Fibroblast of gingiva (primary cell): ENCODE data around the gene LOC128125822.
"Not testable (repeated sequence)": the region's sequence is repeated elsewhere in the genome, so short reads cannot be mapped to it uniquely, and the experiment has no call there.

Experiments used
- DNase-seq: peaks from one replicate; pipeline ENCODE4 v3.0.0-alpha.2; 2011; ENCODE audit warnings: low read depth

LOC128125822 gene

DNA sequence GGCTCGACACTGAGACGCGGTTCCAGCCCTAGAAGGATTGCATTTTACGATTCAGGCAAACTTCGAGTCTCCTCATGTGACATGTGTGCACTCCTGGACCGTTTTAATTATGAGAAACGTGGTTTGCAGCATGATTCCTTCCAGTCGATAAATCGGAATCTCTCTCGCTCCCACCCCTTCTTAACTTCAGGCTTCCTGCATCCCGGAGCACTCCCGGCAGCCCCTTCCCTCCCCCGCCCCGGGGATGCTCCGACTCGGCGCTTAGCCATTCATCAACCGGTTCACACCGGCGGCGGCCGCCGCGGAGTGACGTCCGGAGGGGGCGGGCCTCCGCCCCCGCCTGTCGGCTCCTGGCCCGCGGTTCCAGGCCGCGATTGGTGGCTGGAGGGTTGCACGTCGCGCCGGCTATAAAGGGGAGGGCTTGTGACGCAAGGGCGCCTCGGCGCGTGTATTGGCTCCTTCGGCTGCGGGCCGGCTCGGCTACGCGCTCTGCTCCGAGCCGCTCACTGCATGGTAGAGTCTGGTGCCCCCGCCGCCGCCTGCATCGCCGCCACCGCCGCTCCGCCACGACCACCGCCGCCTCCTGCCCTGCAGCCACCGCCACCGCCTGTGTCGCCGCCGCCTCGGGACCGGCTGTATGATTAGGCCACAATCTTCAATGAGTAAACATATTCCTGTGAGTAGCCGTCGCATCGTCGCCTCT, at the start of gene LOC128125822, which contains the start of gene PTP4A1:
LOC128125822 (plus strand) TSS at position 437 of the 703 bp plus-strand sequence.
PTP4A1 (plus strand) TSS at position 437 of the 703 bp plus-strand sequence. CDS start 4,401 bp downstream, outside the sequence.
- peak; percentile 98 for DNase-seq

DNA sequence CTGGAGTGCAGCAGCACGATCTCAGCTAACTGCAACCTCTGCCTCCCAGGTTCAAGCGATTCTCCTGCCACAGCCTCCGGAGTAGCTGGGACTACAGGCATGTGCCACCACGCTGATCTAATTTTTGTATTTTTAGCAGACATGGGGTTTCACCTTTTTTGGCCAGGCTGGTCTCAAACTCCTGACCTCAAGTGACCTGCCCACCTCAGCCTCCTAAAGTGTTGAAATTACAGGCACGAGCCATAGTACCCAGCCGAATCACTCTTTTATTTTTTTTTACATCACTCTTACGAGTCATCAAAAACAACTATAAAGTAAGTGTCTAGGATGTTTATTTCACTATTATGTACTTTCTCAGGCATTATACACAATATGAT, 49.4 kb upstream of the LOC128125822 start:
- not testable (repeated sequence) for DNase-seq

DNA sequence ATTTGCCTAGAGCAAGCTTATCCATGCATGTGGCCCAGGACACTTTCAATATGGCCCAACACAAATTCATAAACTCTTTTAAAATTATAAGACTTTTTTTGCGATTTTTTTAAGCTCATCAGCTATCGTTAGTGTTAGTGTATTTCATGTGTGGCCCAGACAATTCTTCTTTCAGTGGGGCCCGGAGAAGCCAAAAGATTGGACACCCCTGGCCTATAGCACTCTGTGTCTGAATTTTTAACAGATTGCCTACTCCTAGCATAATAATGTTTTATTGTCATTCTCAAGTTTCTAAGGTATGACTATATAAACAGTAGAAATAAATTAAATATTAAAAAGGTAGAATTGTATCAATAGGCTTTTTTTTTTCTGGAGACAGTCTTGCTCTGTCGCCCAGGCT, 48.6 kb upstream of the LOC128125822 start:
- DNase-seq = no peak

DNA sequence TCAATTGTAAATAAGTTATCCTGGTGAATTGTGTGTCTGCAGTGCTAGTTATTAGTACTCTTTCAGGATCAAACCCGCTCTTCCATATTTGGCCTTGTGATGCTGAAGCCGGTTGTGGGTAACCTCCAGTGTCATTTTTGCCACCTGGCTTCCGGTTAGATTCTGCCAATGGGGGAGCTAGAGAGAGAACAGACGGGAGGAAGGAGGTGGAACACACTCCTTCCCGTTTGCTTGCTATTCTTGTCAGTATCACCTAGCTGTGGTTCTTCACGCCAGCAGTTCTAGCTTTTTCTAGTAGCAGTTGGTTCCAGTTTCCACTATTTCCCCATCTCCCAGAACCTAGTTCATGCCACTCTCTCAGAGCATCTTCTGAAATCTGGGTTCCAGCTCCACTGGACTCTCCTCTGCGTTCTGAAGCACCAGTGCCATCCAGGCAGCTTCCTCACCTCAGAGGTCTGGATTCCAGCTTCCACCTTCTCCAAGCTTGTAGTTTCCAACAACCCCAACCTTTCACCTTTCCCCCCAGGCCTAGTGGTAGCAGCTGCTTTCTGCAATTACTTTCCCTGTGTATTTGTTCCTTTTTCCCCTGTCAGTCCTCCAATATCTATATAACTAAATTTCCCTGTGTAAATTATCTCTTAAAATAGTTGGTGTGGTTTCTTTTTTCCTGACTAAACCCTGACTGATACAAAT, 46.9 kb upstream of the LOC128125822 start:
- no peak for DNase-seq

DNA sequence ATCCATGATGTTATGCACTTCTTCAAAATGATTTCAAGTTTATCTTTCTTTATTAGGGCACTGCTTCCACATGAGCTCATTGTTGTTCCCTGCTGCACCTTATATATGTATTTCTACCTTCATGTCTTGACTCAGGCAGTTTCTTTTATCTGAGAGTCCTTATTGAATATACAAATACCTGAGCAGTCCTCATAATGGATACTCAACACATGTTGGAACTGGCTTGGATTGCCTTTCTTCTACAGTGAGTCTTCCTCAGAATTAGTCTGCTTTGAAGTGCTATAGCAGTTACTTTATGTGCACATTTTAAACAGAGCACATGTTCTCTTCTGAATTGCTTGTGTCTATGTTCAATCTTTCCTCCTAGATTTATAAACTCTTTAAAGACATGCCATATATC, 45.3 kb upstream of the LOC128125822 start:
- DNase-seq = no peak

DNA sequence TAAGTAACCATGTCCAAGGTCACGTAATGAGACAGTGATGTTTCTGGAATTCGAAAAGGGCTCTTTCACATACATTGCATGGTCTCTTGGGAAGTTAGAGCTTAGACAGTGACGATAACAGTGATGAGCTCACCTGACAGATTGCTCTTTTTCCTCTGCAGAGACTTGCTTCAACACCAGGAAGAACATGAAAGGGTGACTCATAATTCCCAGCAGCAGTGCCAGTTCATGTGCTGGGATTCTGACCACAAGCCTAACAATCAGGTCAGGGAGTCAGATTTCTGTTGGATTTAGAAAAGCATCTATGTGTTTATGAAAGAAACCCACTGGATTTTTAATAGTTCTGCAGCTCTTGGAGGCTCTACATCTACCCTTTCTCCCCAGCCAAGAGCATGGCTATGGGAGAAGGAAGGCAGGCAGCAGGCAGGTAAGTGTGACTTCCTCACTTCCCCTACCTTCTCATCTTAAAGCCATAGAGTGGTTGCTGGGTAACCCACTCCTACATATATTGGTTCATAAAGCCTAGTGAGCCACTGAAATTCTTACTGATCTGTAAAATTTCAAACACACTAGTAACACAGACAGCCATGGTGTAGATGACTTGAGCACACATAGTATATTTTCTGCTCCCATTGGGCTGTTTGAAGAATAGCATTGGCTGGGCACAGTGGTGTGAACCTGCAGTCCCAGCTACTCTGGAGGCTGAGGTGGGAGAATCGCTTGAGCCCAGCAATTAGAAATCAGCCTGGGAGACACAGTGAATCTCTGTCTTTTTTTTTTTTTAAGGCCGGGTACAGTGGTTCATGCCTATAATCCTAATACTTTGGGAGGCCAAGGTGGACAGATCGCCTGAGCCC, 44.4 kb upstream of the LOC128125822 start:
- DNase-seq = peak; percentile 97

DNA sequence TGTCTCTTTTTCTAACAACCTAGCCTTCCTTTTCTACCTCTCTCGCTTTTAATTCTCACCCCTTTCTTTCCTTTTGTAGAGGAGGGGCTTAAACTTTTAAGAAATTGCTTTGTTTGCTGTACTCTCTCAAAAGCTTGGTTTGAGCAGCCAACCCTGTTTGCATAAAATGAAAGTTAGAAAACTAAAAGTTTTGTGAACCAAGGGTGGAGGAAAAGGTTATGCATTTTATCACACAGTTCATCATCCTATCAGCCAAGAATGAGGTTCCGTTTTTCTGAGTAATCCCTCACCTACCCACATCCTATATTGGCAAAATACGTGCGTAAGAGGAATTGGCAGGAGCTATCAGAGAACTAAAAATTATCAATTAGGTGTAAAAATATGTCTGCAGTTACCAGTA, 42.8 kb upstream of the LOC128125822 start:
- DNase-seq = no peak

DNA sequence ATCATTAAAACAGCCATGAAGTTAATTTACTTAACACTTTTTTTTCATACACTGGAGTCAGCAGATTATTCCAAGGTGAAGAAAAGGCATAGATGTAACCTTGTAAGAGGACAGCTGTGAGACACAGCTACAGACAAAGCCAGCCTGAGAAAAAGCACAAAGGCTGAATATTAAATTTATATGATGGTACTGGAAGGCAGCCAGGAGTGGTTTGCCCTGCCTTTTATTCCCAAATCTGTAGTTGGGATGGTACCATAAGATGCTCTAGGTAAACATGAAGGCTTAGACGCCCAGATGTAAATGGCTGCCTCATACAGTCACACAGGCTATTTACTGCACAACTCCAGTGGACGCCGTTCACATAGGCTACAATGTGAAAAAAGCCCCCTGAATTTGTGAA, 42.1 kb upstream of the LOC128125822 start:
- DNase-seq = no peak

DNA sequence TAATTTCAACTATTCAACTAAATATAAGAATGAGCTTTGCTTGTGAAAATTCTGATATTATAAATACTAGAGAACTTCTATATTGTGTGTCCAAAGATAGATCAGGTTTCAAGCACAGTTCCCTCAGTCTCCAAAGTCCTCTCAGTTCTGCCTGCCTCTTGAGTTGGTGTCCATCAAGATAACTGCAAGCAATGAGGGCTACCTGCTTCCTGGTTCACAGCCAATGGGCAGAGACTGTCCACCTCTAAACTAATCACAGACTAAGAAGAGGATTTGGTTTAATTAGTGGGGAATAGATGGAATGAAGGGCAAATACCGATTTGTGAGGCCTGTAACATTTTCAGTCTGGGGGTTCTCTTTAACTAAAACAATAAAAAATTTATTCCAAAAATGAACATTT, 41.3 kb upstream of the LOC128125822 start:
- no peak for DNase-seq

DNA sequence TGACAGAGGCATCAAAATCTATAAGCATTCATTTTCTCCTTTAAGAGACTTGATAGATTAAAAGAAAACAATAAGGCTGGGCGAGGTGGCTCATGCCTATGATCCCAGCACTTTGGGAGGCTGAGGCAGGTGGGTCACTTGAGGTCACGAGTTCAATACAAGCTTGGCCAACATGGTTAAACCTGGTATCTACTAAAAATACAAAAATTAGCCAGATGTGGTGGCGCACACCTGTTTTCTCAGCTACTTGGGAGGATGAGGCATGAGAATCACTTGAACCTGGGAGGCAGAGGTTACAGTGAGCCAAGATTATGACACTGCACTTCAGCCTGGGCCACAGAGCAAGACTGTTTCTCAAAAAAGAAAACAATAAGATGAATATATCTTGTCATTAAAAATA, 39.3 kb upstream of the LOC128125822 start:
- DNase-seq = no peak

DNA sequence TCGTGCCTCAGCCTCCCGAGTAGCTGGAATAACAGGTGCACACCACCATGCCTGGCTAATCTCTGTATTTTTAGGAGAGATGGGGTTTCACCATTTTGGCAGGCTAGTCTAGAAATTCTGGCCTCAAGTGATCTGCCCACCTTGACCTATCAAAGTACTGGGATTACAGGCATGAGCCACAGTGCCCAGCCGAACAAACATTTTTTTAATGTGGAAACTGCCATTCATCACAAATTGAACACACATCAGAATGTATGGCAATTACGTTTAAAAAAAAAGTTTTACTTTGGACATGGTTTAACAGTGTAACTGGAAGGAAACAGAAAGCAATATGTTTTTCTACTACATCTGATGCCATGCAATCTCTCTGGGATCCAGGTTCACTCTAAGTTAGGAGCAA, 38.3 kb upstream of the LOC128125822 start:
- no peak for DNase-seq

DNA sequence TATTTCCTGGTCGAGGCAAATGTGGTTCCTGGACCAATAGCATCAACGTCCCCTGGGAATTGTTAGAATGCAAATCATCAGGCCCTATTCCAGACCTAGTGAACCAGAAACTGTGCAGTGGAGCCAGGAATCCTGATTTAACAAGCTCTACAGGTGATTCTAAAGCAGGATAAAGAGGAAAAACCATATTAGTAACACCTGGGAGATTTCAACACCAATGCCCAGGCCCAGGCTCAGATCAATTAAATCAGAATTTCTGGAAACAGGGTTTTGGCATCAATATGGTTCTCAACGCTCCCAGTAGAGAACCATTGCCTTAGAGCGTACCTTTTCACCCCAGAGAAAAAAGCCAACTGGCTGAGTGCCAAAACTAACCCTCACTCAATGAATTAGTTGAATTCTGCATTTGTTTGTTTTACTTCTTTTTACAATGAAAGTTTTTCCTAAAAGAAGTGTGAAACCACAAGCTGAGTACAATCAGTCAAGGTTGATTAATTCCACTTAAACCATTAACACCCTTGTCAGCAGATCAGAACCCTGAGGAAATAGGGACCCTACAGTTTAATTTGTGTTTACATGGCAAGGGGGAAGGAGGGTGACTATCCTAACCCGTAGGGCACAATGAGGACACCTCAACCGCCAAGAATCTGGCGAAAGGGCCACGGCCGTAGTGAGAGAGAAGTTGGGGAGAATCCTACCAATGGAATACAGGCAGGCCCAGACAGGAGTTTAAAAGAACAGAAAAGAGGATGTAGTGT, 34.9 kb upstream of the LOC128125822 start:
- no peak for DNase-seq

DNA sequence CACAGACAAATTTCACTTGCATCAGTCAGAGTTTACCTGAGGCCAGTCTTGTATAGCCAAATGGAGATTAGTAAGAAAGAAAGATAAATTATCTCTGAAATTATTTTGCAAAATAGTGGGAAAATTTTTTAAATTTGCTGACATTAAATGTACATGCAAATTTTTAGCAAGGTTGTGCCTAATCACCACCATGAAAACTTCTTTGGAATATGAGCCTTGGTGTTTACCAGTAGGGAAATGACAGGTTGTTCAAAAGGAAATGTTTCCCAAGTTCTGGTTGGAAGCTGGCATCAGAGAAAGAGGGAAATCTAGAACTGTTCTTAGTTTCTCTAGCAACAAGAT, 34.4 kb upstream of the LOC128125822 start:
- DNase-seq = no peak

DNA sequence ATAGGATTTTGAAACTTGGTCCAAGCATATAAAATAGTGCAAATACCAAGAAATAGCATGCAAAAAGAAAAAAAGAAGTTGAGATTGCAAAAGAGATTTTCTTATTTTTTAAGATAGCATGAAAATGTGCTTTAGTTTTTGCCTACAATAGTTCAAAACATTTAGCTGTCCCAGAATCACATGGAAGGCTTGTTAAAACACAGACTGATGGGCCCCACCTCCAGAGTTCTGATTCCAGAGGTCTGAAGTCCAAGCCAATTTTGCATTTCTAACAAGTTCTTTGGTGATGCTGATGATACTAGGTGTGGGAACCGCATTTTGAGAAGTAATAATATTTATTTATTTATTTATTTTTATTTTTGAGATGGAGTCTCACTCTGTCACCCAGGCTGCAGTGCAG, 33.7 kb upstream of the LOC128125822 start:
- DNase-seq = no peak

DNA sequence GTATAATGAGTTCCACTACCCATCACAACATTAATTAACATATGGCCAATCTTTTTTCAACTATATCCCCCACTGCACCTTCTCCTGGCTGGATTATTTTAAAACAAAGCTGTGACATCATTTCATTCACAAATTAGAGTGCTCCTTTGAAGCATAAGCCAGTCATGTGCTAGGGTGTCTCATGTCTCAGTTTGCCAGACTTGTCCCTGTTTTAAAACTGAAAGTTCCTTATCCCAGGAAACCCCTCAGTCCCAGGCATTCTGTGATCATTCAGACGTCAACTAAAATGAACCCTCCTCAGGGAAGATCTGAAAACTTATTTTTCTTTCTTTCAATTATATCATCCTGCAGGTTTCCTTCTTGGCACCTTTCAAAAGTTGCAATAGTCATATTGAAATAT, 29.3 kb upstream of the LOC128125822 start:
- no peak for DNase-seq

DNA sequence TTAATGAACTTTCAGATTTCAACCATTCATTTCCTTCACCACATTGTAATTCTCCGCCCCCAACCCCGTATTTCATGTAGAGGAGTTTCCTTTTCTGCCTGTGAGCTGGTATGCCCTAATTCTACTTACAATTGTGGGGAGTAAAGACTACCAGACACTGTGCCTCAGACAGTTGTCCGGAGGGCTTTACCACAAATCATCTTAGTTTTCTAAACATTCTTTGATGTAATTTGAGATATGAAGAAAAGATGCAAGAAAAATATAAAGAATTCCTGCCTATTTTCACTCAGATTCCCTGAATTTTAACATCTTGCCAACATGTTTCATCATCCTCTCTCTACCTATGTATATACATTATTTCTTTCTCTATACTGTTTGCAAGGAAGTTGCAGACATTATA, 28.3 kb upstream of the LOC128125822 start:
- no peak for DNase-seq

DNA sequence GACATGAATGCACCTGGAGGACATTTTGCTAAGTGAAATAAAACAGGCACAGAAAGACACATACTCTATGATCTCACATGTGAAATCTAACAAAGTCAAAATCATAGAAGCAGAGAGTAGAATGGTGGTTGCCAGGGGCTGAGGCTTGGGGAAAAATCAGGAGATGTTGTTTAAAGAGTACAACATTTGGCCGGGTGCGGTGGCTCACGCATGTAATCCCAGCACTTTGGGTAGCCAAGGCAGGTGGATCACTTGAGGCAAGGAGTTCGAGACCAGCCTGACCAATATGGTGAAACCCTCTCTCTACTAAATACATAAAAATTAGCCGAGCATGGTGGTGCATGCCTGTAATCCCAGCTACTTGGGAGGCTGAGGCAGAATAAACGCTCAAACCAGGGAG, 26.0 kb upstream of the LOC128125822 start:
- DNase-seq = no peak

DNA sequence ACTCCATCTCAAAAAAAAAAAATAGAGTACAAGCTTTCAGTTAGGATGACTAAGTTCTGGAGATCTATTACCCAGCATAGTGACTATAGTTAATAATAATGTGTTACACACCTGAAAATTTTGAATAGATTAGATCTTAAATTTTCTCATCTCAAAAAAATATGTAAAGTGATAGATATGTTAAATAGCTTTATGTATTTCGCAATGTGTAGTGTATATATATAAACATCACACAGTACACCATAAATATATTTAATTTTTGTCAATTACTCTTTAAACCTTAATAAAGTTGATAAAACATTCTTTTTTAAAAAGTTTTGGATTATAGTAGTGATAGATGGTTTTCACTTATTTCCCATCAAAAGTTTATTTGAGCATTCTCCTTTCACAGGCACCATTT, 25.6 kb upstream of the LOC128125822 start:
- no peak for DNase-seq

DNA sequence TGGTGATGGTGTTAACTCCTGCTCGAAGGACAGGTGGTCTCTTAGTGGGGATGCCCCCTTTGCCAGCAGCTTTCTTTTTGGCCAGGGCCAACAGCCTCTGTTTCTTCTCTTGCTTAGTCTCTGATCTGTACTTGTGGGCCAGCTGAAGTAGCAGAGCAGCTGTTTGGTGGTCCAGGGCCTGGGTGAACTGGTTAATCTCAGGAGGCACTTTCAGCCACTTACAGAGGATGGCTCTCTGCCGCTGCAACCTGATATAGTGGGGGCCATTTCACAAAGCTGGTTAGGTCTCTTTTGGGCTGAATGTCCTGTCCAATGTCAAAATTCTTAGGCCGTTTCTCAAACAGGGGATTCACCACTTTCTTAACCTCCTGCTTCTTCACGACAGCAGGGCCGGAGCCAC, 23.2 kb upstream of the LOC128125822 start:
- DNase-seq = no peak

DNA sequence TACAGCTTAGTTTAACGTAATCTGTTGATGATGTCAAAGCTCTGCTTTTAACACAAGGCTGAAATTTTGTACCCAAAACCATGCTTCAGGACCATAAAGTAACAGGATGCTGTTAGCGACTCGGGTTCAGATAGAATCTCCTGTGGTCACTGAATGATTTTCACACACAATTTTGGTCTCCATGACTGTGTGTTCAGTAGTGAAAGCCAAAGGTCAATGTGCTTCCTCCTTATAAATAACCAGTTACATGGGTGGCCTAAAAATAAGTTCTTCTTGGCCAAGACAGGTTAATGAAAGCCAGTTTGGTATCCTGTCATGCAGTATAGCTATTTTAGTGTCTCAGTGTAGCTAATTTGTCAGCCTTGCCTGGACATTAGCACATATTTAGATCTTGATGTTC, 19.1 kb upstream of the LOC128125822 start:
- no peak for DNase-seq

DNA sequence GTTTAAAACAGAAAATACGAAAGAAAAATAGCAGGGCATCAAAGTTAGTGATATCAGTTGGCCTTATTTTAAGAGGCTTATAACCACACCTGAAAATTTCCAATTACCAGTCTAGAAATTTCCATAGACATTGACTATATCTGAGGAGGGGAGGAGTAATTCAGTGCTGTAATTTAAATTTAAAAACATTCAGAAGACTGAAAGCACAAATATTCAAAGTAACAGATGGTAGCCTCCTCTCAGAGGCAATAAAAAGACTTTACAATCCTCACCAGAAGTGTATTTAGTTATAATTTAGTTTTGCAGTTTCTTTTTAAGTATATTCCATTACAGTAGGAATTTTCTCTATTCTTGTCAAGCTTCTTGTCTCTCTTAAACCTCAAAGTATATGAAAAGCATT, 18.4 kb upstream of the LOC128125822 start:
- DNase-seq = no peak

DNA sequence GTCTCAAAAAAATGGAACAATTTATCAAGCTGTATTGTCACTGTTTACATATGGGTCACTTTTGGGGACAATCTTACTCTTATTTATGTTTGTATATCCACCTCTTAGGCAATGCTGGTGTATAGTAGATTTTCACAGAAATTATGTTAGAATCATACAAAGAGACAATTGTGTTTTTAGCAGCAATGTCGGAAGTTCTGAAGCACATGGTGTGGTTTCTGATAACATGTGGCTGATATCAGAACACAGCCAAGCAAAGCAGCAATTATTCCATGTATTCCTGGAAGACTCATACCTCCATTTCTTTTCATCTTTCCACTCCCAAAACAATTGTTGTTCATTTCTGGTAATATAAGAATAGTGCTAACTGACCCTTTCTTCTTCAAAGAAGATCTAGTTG, 17.5 kb upstream of the LOC128125822 start:
- no peak for DNase-seq
